Measurements from ENCODE around the gene HMOX2.

HMOX2 gene

GRCh38 chr16:4529085-4530060, 53.2 kb downstream of the HMOX2 start:
- no peaks in the 10 kb centered on the region for H3K27me3 ChIP-seq
- H3K9me3 ChIP-seq: no peaks in the 10 kb centered on the region
- DNase-seq: no peak
- H3K36me3 ChIP-seq: no peaks in the 10 kb centered on the region
- no peak for TF ChIP-seq CTCF (IDR thresholded peaks at IDR 0.05; ENCODE audit: low read depth, low read length)
- H3K4me1 ChIP-seq: no peaks in the 10 kb centered on the region
- no peak overlapping the region for H3K4me3 ChIP-seq (ENCODE audit: low read depth, low read length)

GRCh38 chr16:4531811-4532210, 55.6 kb downstream of the HMOX2 start:
- DNase-seq: no peak
- Histone ChIP-seq H3K9me3 (no peaks in the 10 kb centered on the region), H3K4me3 (ENCODE audit: low read depth, low read length) (no peak overlapping the region), H3K4me1 (no peaks in the 10 kb centered on the region), H3K36me3 (no peaks in the 10 kb centered on the region), H3K27me3 (no peaks in the 10 kb centered on the region)
- no peak for TF ChIP-seq CTCF (IDR thresholded peaks at IDR 0.05; ENCODE audit: low read depth, low read length)

GRCh38 chr16:4532238-4532637, 56.0 kb downstream of the HMOX2 start:
- H3K4me3 ChIP-seq (ENCODE audit: low read depth, low read length): no peak overlapping the region
- no peaks in the 10 kb centered on the region for H3K36me3 ChIP-seq
- no peaks in the 10 kb centered on the region for H3K9me3 ChIP-seq
- no peaks in the 10 kb centered on the region for H3K27me3 ChIP-seq
- no peaks in the 10 kb centered on the region for H3K4me1 ChIP-seq
- no peak for DNase-seq
- no peak for TF ChIP-seq CTCF (IDR thresholded peaks at IDR 0.05; ENCODE audit: low read depth, low read length)

GRCh38 chr16:4533490-4533889, 57.3 kb downstream of the HMOX2 start:
- no peak for TF ChIP-seq CTCF (IDR thresholded peaks at IDR 0.05; ENCODE audit: low read depth, low read length)
- Histone ChIP-seq H3K27me3 (no peaks in the 10 kb centered on the region), H3K4me3 (ENCODE audit: low read depth, low read length) (no peak overlapping the region), H3K36me3 (no peaks in the 10 kb centered on the region), H3K4me1 (no peaks in the 10 kb centered on the region), H3K9me3 (no peaks in the 10 kb centered on the region; the same call in 1 of the 2 replicates)
- DNase-seq: no peak

- no peaks in the 10 kb centered on the region for H3K36me3 ChIP-seq
- no peak for TF ChIP-seq CTCF (IDR thresholded peaks at IDR 0.05; ENCODE audit: low read depth, low read length)
- no peak overlapping the region for H3K4me3 ChIP-seq (ENCODE audit: low read depth, low read length)
- no peaks in the 10 kb centered on the region; the same call in 1 of the 2 replicates for H3K9me3 ChIP-seq
- DNase-seq: no peak
- no peaks in the 10 kb centered on the region for H3K27me3 ChIP-seq
- H3K4me1 ChIP-seq: no peaks in the 10 kb centered on the region
Observed at GRCh38 chr16:4534151-4534790, 58.1 kb downstream of the HMOX2 start.

Measured in BE2C (cell line).